Activated naive CD8-positive, alpha-beta T cell treated with anti-CD3 and anti-CD28 coated beads for 36 hours (primary cell): Measurements from ENCODE around the gene RTBDN. TPM values are rescaled to one million over a fixed set of nuclear protein-coding genes. Genes with fewer than 3 reads are reported as not detected.
"Not testable (repeated sequence)": the region's sequence is repeated elsewhere in the genome, so short reads cannot be mapped to it uniquely, and the experiment has no call there.

ENCODE experiments used
- DNase-seq: peaks from one replicate; pipeline ENCODE4 v3.0.0; 2021
- H3K27ac Mint-ChIP-seq: one replicate; pipeline ENCODE4 v1.8.0; 2022; ENCODE audit warnings: mild to moderate bottlenecking, moderate library complexity, mixed read lengths
- H3K27me3 Mint-ChIP-seq: one replicate; pipeline ENCODE4 v1.8.0; 2022; ENCODE audit warnings: mild to moderate bottlenecking, mixed read lengths
- H3K36me3 Mint-ChIP-seq: one replicate; pipeline ENCODE4 v1.8.0; 2021; ENCODE audit warnings: mild to moderate bottlenecking, mixed read lengths
- H3K4me1 Mint-ChIP-seq: one replicate; pipeline ENCODE4 v1.8.0; 2021; ENCODE audit warnings: mixed read lengths
- H3K4me3 Mint-ChIP-seq: one replicate; pipeline ENCODE4 v1.8.0; 2022; ENCODE audit warnings: mild to moderate bottlenecking, moderate library complexity, mixed read lengths
- H3K9me3 Mint-ChIP-seq: one replicate; pipeline ENCODE4 v1.8.0; 2022; ENCODE audit warnings: mixed read lengths
- total RNA-seq, 2 experiments: library from RNA; stranded (reverse); gene quantifications; one replicate each; pipeline ENCODE4 v1.2.3, GENCODE V29; 2021

Gene RTBDN
- total RNA-seq, 2 experiments from 2014 or later: not detected

DNA sequence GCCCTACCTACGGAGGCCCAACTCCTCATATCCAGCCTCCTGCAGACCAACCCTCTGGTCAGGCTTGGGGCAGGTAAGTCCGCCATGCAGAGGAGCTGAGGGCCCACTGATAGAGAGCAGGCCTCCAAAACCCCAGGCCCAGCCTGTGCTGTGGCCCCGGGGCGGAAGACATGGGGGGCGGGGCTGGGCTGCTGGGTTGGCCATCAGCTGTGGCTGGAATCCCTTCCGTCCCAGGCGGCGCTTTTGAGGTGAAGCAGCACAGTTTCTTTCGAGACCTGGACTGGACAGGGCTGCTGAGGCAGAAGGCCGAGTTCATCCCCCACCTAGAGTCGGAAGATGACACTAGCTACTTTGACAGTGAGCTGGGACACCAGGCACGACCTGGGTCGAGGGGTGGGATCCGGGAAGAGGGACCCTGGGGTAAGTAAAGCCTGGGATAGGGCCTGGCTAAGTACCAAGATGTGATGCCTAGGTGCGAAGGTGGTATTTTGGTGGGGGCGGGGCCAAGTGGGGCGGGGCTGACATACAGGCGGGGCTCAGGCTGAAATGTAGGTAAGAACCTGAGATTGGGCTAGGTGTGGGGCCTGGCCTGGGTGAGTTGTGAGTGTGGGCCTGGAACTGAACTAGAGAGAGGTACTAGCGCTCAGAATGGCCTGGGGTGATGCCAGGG lies 31.5 kb upstream of the RTBDN start:
- H3K9me3 Mint-ChIP-seq: no peaks in the 10 kb centered on the region
- no peaks in the 10 kb centered on the region for H3K27me3 Mint-ChIP-seq
- no peaks in the 10 kb centered on the region for H3K36me3 Mint-ChIP-seq
- H3K4me3 Mint-ChIP-seq: peak overlapping the region; percentile 18
- DNase-seq: no peak
- peaks cover 4% of the 10 kb centered on the region for H3K4me1 Mint-ChIP-seq
- H3K27ac Mint-ChIP-seq: no peak overlapping the region

DNA sequence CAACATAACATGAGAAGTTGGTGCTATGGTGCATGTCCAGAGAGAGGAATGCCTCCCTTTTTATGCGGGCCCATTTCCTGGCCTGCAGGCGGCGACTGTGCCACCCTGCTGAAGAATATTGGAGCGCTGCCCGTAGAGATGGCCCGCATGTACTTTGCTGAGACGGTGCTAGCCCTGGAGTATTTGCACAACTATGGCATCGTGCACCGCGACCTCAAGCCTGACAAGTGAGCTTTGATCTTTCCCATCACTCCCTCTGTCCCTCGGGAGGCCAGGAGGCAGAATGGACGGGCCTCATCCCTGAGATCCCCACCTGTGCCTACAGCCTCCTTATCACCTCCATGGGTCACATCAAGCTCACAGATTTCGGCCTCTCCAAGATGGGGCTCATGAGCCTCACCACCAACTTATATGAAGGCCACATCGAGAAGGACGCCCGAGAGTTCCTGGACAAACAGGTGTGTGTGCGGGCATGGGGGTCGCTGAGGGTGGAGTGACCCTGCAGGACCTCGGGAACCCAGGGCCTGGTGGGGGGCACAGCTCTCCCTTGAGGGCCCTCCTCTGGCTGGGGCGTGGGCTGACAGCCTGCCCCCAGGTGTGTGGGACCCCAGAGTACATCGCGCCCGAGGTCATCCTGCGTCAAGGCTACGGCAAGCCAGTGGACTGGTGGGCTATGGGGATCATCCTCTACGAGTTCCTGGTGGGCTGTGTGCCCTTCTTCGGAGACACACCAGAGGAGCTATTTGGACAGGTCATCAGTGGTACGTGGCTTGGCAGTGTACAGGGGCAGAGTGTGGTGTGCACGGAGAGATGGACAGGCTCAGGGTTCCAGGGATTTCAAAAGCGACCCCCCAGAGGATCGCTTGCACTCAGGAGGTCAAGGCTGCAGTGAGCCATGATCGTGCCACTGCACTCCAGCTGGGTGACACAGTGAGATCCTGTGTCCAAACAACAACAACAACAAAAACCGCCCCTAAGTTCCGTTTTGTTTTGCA lies 30.6 kb upstream of the RTBDN start:
- no peaks in the 10 kb centered on the region for H3K36me3 Mint-ChIP-seq
- no peaks in the 10 kb centered on the region for H3K27me3 Mint-ChIP-seq
- no peaks in the 10 kb centered on the region for H3K9me3 Mint-ChIP-seq
- H3K4me3 Mint-ChIP-seq: no peak overlapping the region
- DNase-seq: no peak
- no peak overlapping the region for H3K27ac Mint-ChIP-seq
- peaks cover 4% of the 10 kb centered on the region for H3K4me1 Mint-ChIP-seq

DNA sequence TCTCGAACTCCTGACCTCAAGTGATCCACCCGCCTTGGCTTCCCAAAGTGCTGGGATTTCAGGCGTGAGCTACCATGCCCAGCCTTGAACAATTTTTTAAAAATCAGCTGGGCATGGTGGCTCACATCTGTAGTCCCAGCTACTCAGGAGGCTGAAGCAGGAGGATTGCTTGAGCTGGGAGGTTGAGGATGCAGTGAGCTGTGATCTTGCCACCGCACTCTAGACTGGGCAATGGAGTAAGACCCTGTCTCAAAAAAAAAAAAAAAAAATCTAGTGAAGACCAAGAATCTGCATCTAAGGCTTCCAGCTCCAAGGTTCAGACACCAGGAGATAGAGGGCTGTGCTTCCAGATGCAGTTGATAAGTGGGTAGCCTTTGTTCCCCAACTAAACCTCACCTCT lies 29.8 kb upstream of the RTBDN start:
- Mint-ChIP-seq H3K36me3 (no peaks in the 10 kb centered on the region), H3K27ac (no peak overlapping the region), H3K9me3 (no peaks in the 10 kb centered on the region), H3K4me1 (peaks cover 4% of the 10 kb centered on the region), H3K27me3 (no peaks in the 10 kb centered on the region), H3K4me3 (no peak overlapping the region)
- no peak for DNase-seq

DNA sequence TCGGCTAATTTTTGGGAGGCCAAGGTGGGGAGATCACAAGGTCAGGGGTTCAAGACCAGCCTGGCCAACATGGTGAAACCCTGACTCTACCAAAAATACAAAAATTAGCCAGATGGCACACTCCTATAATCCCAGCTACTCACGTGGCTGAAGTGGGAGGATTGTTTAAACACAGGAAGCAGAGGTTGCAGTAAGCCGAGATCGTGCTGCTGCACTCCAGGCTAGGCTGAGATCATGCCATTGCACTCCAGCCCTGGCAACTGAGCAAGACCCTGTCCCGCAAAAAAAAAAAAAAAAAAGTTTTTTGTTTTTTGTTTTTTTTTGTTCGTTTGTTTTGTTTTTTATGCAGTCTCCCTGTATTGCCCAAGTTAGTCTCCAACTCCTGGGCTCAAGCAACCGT lies 25.2 kb upstream of the RTBDN start:
- H3K9me3 Mint-ChIP-seq: no peaks in the 10 kb centered on the region
- H3K27ac Mint-ChIP-seq: no peak overlapping the region
- no peak overlapping the region for H3K4me3 Mint-ChIP-seq
- no peaks in the 10 kb centered on the region for H3K27me3 Mint-ChIP-seq
- no peaks in the 10 kb centered on the region for H3K36me3 Mint-ChIP-seq
- no peak for DNase-seq
- no peaks in the 10 kb centered on the region for H3K4me1 Mint-ChIP-seq

DNA sequence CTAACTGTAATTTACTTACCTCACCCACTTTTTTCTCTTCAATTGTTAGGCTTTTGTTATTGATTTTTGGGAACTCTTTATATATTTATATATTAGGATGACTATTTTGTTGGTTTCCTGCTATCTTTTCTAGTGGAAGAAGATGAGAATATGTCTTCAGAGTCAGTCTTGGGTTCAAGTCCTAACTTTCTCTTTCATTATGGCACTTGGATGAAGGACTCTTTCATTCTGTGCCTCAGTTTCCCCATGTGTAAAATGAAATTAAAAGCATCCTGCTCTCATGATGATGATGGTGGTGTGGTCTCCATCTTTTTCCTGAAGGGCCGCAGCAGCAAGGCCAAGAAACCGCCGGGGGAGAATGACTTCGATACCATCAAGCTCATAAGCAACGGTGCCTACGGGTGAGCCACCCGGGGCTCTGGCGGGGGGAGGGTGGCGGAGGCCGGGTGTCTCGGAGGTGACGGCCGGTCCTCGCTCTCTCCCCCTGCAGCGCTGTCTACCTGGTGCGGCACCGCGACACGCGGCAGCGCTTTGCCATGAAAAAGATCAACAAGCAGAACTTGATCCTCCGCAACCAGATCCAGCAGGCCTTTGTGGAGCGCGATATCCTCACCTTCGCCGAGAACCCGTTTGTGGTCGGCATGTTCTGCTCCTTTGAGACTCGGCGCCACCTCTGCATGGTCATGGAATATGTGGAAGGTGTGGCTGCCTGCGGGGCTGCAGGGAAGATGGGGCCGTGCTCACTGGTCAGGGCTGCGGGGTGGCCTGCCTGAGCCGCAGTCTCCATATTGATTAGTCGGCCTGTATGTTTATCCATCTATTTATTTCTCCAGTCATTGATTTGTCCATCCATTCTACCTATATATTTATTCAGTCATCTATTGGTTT lies 23.9 kb upstream of the RTBDN start:
- Mint-ChIP-seq H3K27ac (no peak overlapping the region), H3K4me1 (no peaks in the 10 kb centered on the region), H3K9me3 (no peaks in the 10 kb centered on the region), H3K27me3 (no peaks in the 10 kb centered on the region), H3K36me3 (no peaks in the 10 kb centered on the region), H3K4me3 (no peak overlapping the region)
- no peak for DNase-seq

DNA sequence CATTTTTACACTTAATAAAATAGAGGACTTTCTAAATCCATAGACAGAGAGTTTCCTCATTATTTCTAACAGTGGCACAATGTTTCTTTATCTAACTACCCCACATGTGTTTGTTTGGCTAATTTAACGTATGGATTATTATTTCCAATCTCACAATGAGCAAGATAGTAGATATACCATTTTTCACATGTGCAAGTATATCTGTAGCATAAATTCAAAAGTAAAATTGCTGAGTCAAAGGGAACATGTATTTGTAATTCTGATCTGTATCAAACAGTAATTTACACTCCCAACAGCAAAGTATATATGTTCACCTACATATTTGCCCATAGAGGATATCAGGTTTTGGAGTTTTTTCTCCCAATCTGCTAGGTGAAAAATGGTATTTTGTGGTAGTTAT lies 22.3 kb upstream of the RTBDN start:
- H3K36me3 Mint-ChIP-seq: no peaks in the 10 kb centered on the region
- no peaks in the 10 kb centered on the region for H3K4me1 Mint-ChIP-seq
- no peaks in the 10 kb centered on the region for H3K9me3 Mint-ChIP-seq
- H3K27ac Mint-ChIP-seq: no peak overlapping the region
- no peak for DNase-seq
- H3K4me3 Mint-ChIP-seq: no peak overlapping the region
- H3K27me3 Mint-ChIP-seq: no peaks in the 10 kb centered on the region

DNA sequence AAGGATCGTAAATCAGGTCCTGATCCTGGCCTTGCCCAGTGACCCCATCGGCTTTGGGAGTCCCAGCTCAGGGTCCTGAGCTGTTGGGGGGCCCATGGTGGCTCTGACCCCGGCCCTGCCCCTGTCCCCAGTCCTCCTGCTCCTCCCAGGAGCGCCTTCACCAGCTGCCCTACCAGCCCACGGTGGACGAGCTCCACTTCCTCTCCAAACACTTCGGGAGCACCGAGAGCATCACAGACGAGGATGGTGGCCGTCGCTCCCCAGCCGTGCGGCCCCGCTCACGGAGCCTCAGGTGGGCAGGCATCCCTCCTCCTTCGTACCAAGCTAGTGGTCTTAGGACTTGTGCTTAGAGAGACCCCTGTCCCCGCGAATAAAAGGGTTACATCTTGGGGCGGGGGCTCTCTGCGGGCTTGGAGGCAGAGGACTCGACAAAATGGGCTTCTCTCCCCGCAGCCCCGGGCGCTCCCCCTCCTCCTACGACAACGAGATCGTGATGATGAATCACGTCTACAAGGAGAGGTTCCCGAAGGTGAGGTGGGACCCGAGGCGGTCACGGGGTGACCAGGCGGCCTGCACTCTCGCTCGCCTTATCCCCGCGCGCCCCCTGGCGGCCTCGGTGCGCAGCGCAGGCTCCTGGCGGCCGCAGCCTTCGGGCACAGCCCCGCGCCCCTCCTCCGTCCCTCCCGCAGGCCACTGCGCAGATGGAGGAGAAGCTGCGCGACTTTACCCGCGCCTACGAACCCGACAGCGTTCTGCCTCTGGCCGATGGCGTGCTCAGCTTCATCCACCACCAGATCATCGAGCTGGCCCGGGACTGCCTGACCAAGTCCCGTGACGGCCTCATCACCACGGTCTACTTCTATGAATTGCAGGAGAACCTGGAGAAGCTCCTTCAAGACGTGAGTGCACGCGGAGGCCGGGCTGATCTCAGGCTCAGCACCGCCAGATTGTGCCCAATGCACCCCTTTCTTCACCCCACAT lies 13.1 kb upstream of the RTBDN start:
- Mint-ChIP-seq H3K36me3 (no peaks in the 10 kb centered on the region), H3K27me3 (peaks cover 48% of the 10 kb centered on the region), H3K9me3 (no peaks in the 10 kb centered on the region)

DNA sequence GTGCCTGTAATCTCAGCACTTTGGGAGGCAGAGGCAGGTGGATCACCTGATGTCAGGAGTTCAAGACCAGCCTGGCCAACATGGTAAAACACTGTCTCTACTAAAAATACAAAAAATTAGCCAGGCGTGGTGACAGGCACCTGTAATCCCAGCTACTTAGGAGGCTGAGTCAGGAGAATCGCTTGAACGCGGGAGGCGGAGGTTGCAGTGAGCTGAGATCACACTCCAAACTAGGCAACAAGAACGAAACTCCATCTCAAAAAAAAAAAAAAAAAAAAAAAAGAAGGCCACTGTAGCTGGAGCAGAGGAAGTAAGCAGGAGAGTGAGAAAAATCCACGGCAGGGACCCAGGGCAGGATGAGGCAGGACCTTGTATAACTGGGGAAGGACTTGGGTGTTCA lies 12.2 kb upstream of the RTBDN start:
- not testable (repeated sequence) for H3K36me3 Mint-ChIP-seq, H3K4me3 Mint-ChIP-seq, DNase-seq, H3K9me3 Mint-ChIP-seq, H3K4me1 Mint-ChIP-seq, H3K27ac Mint-ChIP-seq
- peaks cover 54% of the 10 kb centered on the region for H3K27me3 Mint-ChIP-seq

More for the DNA sequence above, 13.1 kb upstream of the RTBDN start:
- H3K27ac Mint-ChIP-seq: no peak overlapping the region
- H3K4me3 Mint-ChIP-seq: peak overlapping the region; percentile 68
- peak; percentile 90 for DNase-seq
- H3K4me1 Mint-ChIP-seq: peaks cover 7% of the 10 kb centered on the region

DNA sequence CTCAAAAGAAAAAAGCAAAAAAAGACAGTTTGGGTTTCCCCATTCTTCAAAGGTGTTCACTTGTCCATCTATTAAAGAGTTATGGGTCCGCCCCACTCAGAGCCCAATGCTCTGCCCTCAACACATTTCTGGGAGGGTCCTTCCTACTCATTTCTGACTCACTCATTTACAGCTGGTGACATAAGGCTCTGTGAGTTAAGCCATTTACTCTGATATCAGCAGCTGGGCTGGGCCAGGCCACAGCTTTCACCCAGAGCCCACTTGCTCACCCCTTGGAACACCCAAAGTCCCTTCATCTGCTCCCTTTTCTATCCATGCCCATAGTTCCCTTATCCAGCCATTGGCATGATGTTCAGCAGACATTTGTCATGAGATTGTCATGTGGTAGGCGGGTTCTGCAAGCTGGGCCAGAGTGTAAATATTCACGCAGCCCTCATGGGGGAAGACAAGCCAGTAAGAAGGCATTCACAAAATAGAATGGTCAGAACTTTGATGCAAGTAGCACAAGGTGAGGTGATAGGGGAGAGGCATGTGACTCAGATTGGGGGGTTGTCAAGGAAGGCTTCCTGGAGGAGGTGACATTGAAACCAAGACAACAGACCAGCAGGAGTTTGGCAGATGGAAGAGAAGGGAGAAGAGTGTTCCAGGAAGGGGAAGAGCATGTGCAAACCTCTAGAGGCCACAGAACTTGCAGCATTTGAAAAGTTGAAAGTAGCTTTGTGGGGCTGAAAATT lies 9.8 kb upstream of the RTBDN start:
- no peaks in the 10 kb centered on the region for H3K36me3 Mint-ChIP-seq
- no peak overlapping the region for H3K4me3 Mint-ChIP-seq
- no peak overlapping the region for H3K27ac Mint-ChIP-seq
- peaks cover 18% of the 10 kb centered on the region for H3K4me1 Mint-ChIP-seq
- H3K27me3 Mint-ChIP-seq: peaks cover 79% of the 10 kb centered on the region
- DNase-seq: no peak
- H3K9me3 Mint-ChIP-seq: no peaks in the 10 kb centered on the region

DNA sequence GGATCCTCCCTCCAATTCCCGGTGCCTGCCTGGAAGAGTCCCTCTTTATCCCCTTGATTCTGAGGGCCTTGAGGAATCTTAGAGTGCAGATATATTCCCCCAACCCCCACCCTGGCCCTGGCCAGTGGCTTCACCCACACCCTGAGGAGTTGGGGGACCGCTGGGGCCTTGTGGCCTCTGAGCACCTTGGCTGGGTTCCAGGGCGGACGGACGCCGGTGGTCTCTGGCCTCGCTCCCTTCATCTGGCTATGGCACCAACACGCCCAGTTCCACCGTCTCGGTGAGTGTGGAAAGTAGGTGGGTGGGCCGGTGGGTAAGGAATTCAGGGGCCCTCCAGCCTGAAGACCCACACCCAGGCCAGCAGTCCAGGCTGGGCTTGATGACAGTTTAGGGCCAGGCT lies 8.9 kb upstream of the RTBDN start:
- peaks cover 83% of the 10 kb centered on the region for H3K27me3 Mint-ChIP-seq
- H3K36me3 Mint-ChIP-seq: no peaks in the 10 kb centered on the region
- no peak overlapping the region for H3K4me3 Mint-ChIP-seq
- H3K27ac Mint-ChIP-seq: no peak overlapping the region
- no peak for DNase-seq
- no peaks in the 10 kb centered on the region for H3K9me3 Mint-ChIP-seq
- H3K4me1 Mint-ChIP-seq: peaks cover 20% of the 10 kb centered on the region

DNA sequence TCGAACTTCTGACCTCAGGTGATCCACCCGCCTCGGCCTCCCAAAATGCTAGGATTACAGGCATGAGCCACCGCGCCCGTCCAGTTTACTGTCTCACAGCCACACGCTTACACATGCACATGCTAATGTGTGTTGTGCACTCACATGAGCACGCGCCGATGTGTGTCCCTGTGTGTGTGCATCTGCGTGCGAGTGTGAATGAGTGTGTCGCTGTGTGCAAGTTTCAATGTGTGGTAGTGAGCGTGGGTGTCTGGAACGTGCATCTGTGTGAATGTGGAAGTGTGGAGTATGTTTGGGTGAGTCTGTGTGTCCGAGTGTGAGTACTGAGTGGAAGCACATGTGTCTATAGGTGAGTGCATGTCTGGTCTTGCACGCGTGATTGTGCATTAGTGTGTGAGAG lies 8.1 kb upstream of the RTBDN start:
- Mint-ChIP-seq H3K9me3 (no peaks in the 10 kb centered on the region), H3K4me1 (peaks cover 17% of the 10 kb centered on the region), H3K36me3 (no peaks in the 10 kb centered on the region), H3K4me3 (no peak overlapping the region), H3K27ac (no peak overlapping the region), H3K27me3 (peaks cover 82% of the 10 kb centered on the region)
- no peak for DNase-seq

DNA sequence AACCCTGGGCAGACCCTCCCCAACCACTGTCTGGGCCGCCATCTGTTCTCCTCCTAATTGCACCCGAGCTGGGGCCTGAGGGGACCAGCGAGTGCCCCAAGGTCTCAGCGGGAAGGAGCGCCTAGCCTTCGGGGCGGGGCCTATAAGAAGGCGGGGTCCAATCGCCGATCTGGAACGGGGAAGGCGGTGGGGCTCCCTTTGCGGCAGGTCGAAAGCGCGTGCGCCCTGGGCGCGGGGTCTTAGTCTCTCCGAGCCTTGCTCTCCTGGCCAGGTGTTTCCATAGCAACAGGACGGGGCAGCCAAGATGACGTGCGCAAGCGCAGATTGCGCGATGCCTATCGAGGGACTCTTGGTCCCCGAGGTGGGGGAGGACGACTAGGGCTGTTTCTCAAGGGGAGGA lies 6.7 kb upstream of the RTBDN start:
- peak; percentile 26 for DNase-seq
- no peaks in the 10 kb centered on the region for H3K9me3 Mint-ChIP-seq
- H3K36me3 Mint-ChIP-seq: no peaks in the 10 kb centered on the region
- H3K27ac Mint-ChIP-seq: no peak overlapping the region
- H3K4me3 Mint-ChIP-seq: no peak overlapping the region
- H3K27me3 Mint-ChIP-seq: peaks cover 85% of the 10 kb centered on the region
- peaks cover 18% of the 10 kb centered on the region for H3K4me1 Mint-ChIP-seq
